ENCODE results near the gene SLC1A2.

The SLC1A2 gene

DNA sequence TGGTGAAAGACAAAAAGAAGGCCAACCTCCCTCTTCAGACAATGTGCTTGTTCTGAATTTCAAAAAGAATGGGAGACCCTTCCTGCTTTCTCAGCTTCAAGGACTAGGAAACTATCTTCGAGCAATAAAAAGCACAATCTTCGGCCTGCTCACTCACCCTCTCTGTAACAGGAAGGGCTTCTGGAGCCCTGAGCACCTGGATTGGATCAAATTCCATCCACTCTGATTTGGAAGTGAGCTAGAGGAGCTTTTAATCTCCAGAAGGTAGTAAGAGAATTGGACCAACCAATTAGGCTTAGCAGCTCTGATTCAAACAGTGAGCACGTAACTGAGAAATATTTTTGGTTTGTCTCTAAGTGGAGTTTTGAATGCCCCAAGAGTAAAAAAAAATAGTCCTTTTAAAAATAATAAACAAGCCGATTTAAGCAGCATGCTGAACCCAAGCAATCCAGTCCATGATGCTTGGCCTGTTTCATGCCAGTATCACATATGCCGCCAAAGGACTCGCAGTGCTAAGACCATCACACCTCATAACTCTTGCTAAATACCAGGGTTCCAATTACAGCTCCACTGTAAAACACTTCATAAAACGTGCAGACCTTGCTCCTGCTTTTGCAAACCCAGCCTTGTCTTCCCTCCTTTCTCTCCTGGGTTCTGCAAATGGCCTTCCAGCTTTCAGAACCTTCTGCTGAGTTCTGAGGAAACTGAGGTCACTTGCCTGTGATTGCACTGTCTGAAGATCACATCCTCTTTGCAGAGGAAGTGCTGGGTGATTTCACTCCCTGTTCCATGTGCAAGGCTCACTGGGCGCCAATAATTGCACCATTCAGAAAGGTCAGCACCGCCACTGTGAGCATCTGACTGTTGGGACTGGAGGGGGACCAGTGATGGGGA, 74.4 kb downstream of the SLC1A2 start:
- in situ Hi-C loops (cut with HindIII; ENCODE audit: low sequenced_read_pairs): no loop called here
- H3K4me3 ChIP-seq (ENCODE audit: low read depth, low read length): no peak overlapping the region
- DNase-seq (ENCODE audit: low read depth): no peak
- TF ChIP-seq, protein P1, sequence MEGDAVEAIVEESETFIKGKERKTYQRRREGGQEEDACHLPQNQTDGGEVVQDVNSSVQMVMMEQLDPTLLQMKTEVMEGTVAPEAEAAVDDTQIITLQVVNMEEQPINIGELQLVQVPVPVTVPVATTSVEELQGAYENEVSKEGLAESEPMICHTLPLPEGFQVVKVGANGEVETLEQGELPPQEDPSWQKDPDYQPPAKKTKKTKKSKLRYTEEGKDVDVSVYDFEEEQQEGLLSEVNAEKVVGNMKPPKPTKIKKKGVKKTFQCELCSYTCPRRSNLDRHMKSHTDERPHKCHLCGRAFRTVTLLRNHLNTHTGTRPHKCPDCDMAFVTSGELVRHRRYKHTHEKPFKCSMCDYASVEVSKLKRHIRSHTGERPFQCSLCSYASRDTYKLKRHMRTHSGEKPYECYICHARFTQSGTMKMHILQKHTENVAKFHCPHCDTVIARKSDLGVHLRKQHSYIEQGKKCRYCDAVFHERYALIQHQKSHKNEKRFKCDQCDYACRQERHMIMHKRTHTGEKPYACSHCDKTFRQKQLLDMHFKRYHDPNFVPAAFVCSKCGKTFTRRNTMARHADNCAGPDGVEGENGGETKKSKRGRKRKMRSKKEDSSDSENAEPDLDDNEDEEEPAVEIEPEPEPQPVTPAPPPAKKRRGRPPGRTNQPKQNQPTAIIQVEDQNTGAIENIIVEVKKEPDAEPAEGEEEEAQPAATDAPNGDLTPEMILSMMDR (IDR thresholded peaks at IDR 0.05; ENCODE audit: low read depth, low read length, missing control alignments): no peak

DNA sequence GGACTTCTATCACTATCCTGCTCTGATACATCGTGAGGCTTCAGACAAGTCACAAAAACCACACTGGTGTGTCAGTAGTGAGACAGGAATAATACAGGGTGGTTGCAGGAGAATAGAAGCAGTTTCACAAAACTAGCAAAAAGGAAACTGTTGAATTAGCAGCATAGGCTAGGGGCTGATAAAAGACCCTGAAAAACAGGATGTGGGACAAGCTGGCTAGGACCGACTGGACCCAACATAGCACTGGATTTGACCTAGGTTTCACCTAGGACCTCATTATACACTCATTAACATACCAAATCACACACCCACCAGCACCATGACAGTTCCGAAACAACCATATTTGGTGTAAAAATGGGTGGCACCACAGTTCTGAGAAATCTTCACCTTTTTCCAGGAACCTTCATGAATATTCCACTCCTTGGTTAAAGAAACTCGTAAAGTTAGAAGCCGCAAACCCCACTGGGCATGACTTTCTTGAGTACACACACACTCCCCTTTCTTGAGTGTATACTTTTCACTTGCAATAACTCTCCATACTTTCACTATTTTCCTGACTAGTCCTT, 76.2 kb downstream of the SLC1A2 start:
- no peak for DNase-seq (ENCODE audit: low read depth)
- TF ChIP-seq, protein P1 (IDR thresholded peaks at IDR 0.05; ENCODE audit: low read depth, low read length, missing control alignments): no peak
- H3K4me3 ChIP-seq (ENCODE audit: low read depth, low read length): no peak overlapping the region
- in situ Hi-C loops (cut with HindIII; ENCODE audit: low sequenced_read_pairs): no loop called here

DNA sequence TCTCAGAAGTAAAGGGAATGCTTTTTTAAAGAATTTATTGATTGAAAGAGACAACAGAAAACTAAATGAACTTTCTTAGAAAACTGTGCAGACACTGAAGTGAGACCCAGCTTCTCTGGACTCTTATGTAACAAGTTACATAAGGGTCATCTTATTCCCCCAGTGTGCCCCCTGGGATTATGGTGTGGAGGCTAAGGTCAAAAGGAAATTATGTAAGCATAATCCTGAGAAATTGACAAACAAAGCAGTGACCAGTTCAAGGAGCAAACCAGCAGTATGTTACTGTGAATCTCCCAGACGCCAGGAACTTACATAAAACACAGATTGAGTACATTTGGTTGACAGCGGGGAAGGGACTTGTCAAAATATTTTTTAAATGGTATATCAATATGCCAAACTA, 78.6 kb downstream of the SLC1A2 start:
- DNase-seq (ENCODE audit: low read depth): no peak
- TF ChIP-seq, protein P1 (IDR thresholded peaks at IDR 0.05; ENCODE audit: low read depth, low read length, missing control alignments): no peak
- in situ Hi-C loops (cut with HindIII; ENCODE audit: low sequenced_read_pairs): no loop called here
- no peak overlapping the region for H3K4me3 ChIP-seq (ENCODE audit: low read depth, low read length)

DNA sequence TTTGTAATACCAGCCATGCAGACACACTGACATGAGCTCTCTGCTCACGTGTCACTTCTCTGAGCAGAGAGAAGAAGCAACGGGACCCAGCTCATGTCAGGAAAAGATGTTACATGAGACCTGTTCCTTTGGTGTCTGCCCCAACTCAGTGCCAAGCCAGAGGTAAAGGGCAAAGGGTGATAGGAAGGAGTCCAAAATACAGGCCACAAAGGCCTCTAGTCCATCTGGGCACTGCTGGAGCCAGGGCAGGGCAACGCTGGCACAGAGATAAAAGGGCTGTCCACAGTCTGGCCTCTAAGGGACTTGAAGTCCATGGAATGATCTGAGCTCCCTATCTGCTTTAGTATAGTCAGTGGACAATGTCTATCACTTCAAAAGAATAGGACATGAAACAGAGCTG, 79.3 kb downstream of the SLC1A2 start:
- no peak for DNase-seq (ENCODE audit: low read depth)
- in situ Hi-C loops (cut with HindIII; ENCODE audit: low sequenced_read_pairs): no loop called here
- H3K4me3 ChIP-seq (ENCODE audit: low read depth, low read length): no peak overlapping the region
- TF ChIP-seq, protein P1 (IDR thresholded peaks at IDR 0.05; ENCODE audit: low read depth, low read length, missing control alignments): no peak

DNA sequence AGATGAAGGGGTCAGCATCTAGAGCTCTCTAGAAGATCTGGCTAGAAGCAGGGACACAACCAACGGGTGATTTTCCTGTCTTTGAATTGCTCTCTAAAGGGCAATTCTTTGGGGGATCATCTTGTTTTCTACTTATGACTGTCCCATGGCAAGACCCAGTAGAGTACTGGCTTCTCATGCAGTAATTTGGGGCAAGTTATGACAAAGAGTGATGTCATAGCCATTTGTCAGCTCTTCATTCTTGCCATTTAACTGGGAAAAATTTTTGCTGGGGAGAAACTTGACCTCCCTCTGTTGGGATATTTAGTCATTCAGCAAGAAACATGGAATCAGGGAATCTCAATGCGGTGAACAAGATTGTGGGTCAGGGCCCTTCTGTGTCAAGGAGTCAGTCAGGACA, 80.4 kb downstream of the SLC1A2 start:
- in situ Hi-C loops (cut with HindIII; ENCODE audit: low sequenced_read_pairs): no loop called here
- no peak for DNase-seq (ENCODE audit: low read depth)
- TF ChIP-seq, protein P1 (IDR thresholded peaks at IDR 0.05; ENCODE audit: low read depth, low read length, missing control alignments): no peak
- no peak overlapping the region for H3K4me3 ChIP-seq (ENCODE audit: low read depth, low read length)

DNA sequence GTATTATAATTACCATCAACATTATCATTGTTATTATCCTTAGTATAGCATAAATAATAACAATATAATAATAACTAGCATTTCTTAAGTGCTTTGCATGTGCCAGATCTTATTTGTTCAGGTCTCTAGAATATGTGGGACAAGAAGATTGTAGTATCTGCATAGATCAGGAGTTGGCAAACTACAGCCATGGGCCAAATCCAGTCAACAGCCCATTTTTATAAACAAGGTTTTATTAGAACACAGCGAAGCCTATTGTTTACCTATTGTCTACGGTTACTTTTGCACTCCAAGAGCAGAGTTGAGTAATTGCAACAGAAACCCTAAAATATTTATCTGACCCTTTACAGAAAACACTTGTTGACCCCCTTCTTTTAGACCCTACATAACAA, 81.4 kb downstream of the SLC1A2 start:
- TF ChIP-seq, protein P1 (IDR thresholded peaks at IDR 0.05; ENCODE audit: low read depth, low read length, missing control alignments): no peak
- no peak for DNase-seq (ENCODE audit: low read depth)
- in situ Hi-C loops (cut with HindIII; ENCODE audit: low sequenced_read_pairs): no loop called here
- no peak overlapping the region for H3K4me3 ChIP-seq (ENCODE audit: low read depth, low read length)

All from astrocyte of the cerebellum (primary cell).